Tibial artery (tissue), 4 donors: Measurements from ENCODE around the gene SORCS2.

ENCODE experiments used
- DNase-seq, 2 donors: peaks; one replicate each; pipeline ENCODE4 v3.0.0-alpha.2; 2019
- H3K27ac ChIP-seq, 2 donors: fragments of 200-600 bp; sonication (generic) in 1 of 2; 1 replicate in 1 of 2; 2 replicates in 1 of 2; pipeline ENCODE4 v1.5.1; 2018 to 2019; ENCODE audit warnings: mild to moderate bottlenecking in 1 of 2
- H3K27me3 ChIP-seq, 2 donors: fragments of 200-600 bp; sonication (generic) in 1 of 2; one replicate each; pipeline versions ENCODE4 v1.5.1 to v1.6.0; 2016 to 2019
- H3K36me3 ChIP-seq, 3 donors: fragments of 200-600 bp; sonication (generic) in 2 of 3; one replicate each; pipeline ENCODE4 v1.5.1; 2016 to 2019; ENCODE audit warnings: mild to moderate bottlenecking in 2 of 3
- H3K4me1 ChIP-seq, 4 donors: fragments of 200-600 bp; sonication (generic) in 2 of 4; 1 replicate in 3 of 4; 2 replicates in 1 of 4; pipeline ENCODE4 v1.5.1; 2016 to 2019
- H3K4me3 ChIP-seq, 2 donors: fragments of 200-600 bp; sonication (generic) in 1 of 2; 1 replicate in 1 of 2; 2 replicates in 1 of 2; pipeline ENCODE4 v1.5.1; 2018 to 2019; ENCODE audit warnings: mild to moderate bottlenecking in 2 of 2
- H3K9me3 ChIP-seq, 3 donors: fragments of 200-600 bp; sonication (generic) in 1 of 3; one replicate each; pipeline ENCODE4 v1.5.1; 2016 to 2019
- intact Hi-C: fragments of 100-400 bp; cut with DNase I; formaldehyde crosslinking; loops from one replicate; pipeline ENCODE4 v1.15.0; 2023; ENCODE audit warnings: low total_unique reads
- TF ChIP-seq, protein P1 (sequence below), 2 experiments: fragments of 200-600 bp in 1 of 2; fragments of 450-650 bp in 1 of 2; IDR thresholded peaks; one replicate each; pipeline ENCODE4 v1.5.1; 2017 to 2019; ENCODE audit warnings: antibody characterized with exemption in 2 of 2, mild to moderate bottlenecking in 1 of 2, moderate library complexity in 1 of 2

Gene SORCS2

DNA sequence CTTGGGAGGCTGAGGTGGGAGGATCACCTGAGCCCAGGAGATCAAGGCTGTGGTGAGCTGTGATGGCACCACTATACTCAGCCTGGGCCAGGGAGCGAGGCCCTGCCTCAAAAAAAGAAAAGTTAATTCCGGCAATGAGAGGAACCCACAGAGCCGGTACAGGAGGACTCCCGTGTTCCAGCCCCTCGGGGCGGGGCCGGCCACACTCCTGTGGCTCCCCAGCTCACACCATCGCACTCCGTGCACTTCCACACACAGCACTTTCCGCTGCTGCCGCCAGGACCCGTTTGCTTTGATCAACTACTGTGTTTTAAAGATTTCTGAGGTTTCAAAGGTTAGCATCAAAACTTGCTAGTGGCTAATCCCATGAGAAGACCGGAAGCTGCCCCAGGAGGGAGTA is 575.6 kb downstream of the SORCS2 start:
- peak in 1 of 2 donors; percentile 51 for DNase-seq
- TF ChIP-seq, protein P1, sequence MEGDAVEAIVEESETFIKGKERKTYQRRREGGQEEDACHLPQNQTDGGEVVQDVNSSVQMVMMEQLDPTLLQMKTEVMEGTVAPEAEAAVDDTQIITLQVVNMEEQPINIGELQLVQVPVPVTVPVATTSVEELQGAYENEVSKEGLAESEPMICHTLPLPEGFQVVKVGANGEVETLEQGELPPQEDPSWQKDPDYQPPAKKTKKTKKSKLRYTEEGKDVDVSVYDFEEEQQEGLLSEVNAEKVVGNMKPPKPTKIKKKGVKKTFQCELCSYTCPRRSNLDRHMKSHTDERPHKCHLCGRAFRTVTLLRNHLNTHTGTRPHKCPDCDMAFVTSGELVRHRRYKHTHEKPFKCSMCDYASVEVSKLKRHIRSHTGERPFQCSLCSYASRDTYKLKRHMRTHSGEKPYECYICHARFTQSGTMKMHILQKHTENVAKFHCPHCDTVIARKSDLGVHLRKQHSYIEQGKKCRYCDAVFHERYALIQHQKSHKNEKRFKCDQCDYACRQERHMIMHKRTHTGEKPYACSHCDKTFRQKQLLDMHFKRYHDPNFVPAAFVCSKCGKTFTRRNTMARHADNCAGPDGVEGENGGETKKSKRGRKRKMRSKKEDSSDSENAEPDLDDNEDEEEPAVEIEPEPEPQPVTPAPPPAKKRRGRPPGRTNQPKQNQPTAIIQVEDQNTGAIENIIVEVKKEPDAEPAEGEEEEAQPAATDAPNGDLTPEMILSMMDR (IDR thresholded peaks at IDR 0.05): no peak
- intact Hi-C loops: no loop called here
- Histone ChIP-seq H3K4me1 (no peaks in the 10 kb centered on the region), H3K27ac (no peak overlapping the region), H3K27me3 (no peaks in the 10 kb centered on the region), H3K4me3 (no peak overlapping the region), H3K36me3 (peaks cover 36 to 96% (median 73%) of the 10 kb centered on the region in 3 donors), H3K9me3 (no peaks in the 10 kb centered on the region)

DNA sequence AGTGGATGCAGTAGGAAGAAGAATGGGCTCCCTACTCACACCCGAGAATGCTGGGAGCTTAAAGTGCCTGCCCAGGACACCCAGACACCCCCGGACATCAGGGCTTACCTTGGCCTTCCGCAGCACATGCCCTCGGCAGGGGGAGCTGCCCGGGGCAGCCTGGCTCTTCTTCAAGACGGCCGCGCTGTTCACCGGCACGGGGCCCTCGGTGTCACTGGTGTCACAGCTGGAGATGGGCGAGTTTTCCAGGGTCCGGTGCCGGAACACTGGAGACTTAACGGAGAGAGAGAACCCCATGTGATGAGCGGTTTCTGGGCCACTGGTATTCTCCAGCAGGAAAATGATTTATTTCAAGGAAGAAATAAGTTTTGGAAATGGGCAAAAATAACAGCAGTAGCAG is 576.4 kb downstream of the SORCS2 start:
- intact Hi-C loops: no loop called here
- H3K27me3 ChIP-seq: no peaks in the 10 kb centered on the region
- H3K4me1 ChIP-seq: no peaks in the 10 kb centered on the region
- peak in 1 of 2 donors; percentile 56 for DNase-seq
- peaks cover 39 to 96% (median 74%) of the 10 kb centered on the region in 3 donors for H3K36me3 ChIP-seq
- H3K4me3 ChIP-seq: no peak overlapping the region
- H3K27ac ChIP-seq: no peak overlapping the region
- no peaks in the 10 kb centered on the region for H3K9me3 ChIP-seq
- TF ChIP-seq, protein P1 (IDR thresholded peaks at IDR 0.05): no peak

DNA sequence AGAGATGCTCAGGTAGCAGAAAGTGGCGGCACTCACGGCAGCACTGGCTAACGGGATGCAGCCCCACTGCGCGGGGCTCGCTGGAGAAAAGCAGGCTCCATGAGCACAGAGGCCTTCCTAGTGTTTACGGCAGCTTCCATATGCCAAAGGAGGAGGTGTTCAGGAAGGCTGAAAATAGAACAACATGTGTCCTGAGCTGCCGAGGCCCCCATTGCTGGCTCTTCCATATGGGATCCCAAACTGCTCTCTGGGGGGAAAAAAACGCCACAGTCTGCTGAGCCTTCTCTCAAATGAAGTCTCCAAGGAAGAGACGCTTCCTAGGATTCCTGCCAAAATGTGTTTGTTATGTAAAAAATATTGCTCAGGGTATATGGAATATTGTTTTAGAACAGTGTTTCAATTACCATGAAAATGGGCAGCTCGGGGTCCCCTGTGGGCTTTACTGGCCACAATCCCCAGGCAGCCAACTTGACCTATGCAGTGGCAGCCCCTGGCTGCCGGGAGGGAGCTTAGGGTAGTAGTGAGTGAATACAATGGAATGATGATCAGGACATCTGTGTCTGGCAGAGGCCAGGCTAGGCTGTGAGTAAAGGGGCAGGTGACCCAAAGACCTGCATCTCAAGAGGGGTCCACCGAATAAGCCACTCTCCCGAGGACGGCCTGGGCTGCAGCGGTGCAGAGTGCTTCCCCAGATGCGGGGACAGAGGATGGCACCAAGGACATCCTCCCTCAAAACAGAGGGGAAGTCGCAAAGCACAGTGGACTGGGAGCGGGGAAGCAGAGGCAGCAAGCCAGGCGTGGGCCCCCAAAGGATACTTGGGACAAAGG is 577.3 kb downstream of the SORCS2 start:
- intact Hi-C loops: no loop called here
- Histone ChIP-seq H3K4me1 (no peaks in the 10 kb centered on the region), H3K27me3 (no peaks in the 10 kb centered on the region), H3K27ac (no peak overlapping the region), H3K36me3 (peaks cover 43 to 96% (median 83%) of the 10 kb centered on the region in 3 donors), H3K4me3 (no peak overlapping the region), H3K9me3 (no peaks in the 10 kb centered on the region)
- TF ChIP-seq, protein P1 (IDR thresholded peaks at IDR 0.05): no peak
- DNase-seq: peak in 1 of 2 donors; percentile 64

DNA sequence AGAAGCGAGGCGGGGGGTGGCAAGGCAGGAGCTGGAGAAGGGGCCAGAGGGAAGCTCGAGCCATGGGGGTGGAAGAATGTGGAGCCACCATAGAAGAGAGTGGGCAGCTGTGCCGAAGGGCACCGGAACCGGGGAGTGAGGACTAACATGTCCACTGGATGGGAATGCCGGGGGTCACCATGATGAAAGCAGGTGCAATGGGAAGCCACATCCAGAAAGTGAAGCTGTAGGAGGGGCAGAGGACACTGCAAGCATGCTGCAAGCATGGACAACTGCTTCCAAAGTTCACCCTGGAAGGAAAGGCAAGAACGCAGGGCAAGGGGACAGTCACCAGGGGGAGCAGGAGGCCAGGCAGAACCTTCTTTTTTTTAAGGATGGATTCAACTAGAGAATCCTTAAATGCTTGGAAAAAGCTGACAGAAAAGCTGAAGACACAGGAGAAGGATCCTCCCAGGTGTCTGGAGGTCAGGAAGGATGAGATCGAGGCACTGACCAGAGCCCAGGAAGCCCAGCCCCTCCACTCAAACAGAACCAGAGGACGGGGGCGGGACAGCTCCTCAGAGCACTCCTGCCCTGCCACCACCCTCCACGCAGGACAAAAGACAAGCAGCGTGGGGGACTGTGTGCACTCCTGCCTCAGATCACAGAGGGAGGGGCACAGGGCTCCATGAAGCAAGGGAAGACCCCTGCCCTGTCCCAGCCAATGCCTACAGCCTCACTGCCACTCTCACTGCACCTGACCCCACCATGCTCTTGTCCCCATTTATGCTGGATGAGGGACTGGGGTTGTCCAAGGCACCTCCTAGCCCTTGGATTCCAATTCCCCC is 578.1 kb downstream of the SORCS2 start:
- H3K36me3 ChIP-seq: peaks cover 43 to 95% (median 90%) of the 10 kb centered on the region in 3 donors
- no peak overlapping the region for H3K4me3 ChIP-seq
- peak; percentile 4 to 54 for DNase-seq
- H3K4me1 ChIP-seq: no peaks in the 10 kb centered on the region
- H3K27ac ChIP-seq: no peak overlapping the region
- intact Hi-C loops: no loop called here
- no peaks in the 10 kb centered on the region for H3K9me3 ChIP-seq
- TF ChIP-seq, protein P1 (IDR thresholded peaks at IDR 0.05): peak; percentile 28 to 33
- no peaks in the 10 kb centered on the region for H3K27me3 ChIP-seq

DNA sequence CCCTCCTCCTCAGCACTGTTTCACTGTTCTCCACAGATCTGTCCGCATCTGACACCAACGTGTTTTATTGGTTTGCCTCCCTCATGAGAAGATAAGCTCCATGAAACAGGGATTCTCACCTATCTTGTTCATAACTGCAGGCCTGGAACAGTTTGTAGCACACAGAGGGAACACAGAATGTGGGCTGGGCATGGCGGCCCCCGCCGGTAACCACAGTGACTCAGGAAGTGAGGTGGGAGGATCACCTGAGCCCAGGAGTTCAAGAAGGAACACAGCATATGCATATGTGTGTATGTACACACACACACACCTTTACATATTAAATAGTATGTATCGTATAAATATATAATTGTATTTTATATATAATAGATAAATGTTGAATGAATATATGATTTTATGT is 578.7 kb downstream of the SORCS2 start:
- Histone ChIP-seq H3K9me3 (no peaks in the 10 kb centered on the region), H3K27ac (no peak overlapping the region), H3K4me3 (no peak overlapping the region), H3K4me1 (no peaks in the 10 kb centered on the region), H3K27me3 (no peaks in the 10 kb centered on the region), H3K36me3 (peaks cover 43 to 89% (median 86%) of the 10 kb centered on the region in 3 donors)
- DNase-seq: peak in 1 of 2 donors; percentile 27
- TF ChIP-seq, protein P1 (IDR thresholded peaks at IDR 0.05): no peak
- intact Hi-C loops: no loop called here
